H7 (cell line): ENCODE results near the gene SHH. TPM values are rescaled to one million over a fixed set of nuclear protein-coding genes. Genes with fewer than 3 reads are reported as not detected.

ENCODE experiments used
- DNase-seq: peaks from one replicate; pipeline ENCODE4 v3.0.0; 2012
- H3K27me3 ChIP-seq: 2 replicates; pipeline ENCODE4 v1.6.0; 2011; ENCODE audit warnings: mild to moderate bottlenecking, low read length; ENCODE audit not compliant: control insufficient read depth, insufficient read depth
- H3K36me3 ChIP-seq: replicated peaks from 2 replicates; pipeline ENCODE4 v1.5.1; 2011; ENCODE audit warnings: low read length; ENCODE audit not compliant: control insufficient read depth, insufficient read depth
- H3K4me3 ChIP-seq: 2 replicates; pipeline ENCODE4 v1.5.1; 2011; ENCODE audit warnings: low read depth, mild to moderate bottlenecking, control low read depth, low read length, moderate library complexity; ENCODE audit not compliant: insufficient read depth
- total RNA-seq: library from RNA; depleted of rRNA; stranded (reverse); fragments of >200 nt; shearing (Covaris generic); gene quantifications from 2 replicates; pipeline ENCODE4 v1.2.3, GENCODE V29; 2014; rRNA removed

The SHH gene
- 1.5 and 4.6 TPM in 2 replicates for total RNA-seq

- DNase-seq = peak; percentile 65
- H3K36me3 ChIP-seq = no peaks in the 10 kb centered on the region
- H3K4me3 ChIP-seq = peak within 1 kb of the TSS; percentile 42
- peaks cover 76% of the 10 kb centered on the region for H3K27me3 ChIP-seq
Measured at GRCh38 chr7:155811895-155812761, at the start of gene SHH. TSS of gene SHH (minus strand) at chr7:155812463. CDS start at chr7:155812122, 341 bp downstream.

DNA sequence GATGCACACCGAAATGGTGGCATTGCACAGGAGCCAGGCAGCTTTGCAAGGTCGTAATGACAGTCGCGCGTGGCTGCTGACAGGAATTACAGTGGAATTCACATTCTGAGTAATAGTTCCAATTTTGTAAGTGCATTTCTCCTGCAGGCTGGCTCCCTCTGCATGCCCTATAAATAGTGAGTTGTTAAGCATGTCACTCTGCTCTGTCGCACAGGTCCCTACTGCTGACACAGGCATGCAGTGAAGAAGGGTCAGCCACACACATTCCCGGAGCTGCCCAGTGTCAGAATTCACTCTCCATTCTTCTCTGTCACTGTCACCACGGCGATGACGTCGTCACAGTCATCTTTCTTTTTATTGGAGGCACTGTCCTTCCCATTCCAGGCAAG lies 49.2 kb upstream of the SHH start:
- H3K36me3 ChIP-seq = no peaks in the 10 kb centered on the region
- DNase-seq = no peak
- no peak overlapping the region for H3K4me3 ChIP-seq
- no peaks in the 10 kb centered on the region for H3K27me3 ChIP-seq

DNA sequence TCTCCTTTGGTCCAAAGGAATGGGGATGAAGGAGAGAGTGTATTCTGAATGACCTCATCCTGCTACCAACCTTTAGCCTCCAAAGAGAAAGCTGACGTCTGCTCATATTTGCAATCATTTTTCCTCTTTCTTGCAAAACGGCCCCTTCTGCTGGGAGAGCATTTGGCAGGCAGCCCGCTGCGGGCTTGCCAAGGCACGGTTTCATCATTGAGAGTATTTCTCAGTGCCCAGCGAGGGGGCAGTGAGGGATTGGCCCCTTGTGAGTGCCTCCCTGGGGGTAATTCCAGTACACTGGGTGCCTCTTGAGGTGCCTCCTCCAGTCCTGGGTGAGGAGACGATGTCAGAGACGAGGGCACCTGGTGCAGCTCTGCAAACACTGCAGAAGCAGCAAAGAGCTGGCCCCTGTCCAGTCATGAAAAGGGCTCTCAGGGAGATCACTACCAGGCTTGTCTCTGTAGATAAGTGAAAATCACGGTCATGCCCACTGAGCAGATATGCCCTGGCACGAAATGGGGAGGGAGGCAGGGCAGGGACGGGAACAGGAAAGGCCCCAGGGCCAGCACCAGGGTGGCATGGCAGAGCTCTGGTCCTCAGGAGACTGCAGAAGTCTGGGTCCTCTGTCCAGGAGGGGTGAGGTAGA lies 48.7 kb upstream of the SHH start:
- Histone ChIP-seq H3K36me3 (no peaks in the 10 kb centered on the region), H3K4me3 (no peak overlapping the region), H3K27me3 (no peaks in the 10 kb centered on the region)
- DNase-seq = no peak

GRCh38 chr7:155860461-155860839 lies 48.2 kb upstream of the SHH start:
- no peaks in the 10 kb centered on the region for H3K27me3 ChIP-seq
- H3K36me3 ChIP-seq = no peaks in the 10 kb centered on the region
- no peak for DNase-seq
- no peak overlapping the region for H3K4me3 ChIP-seq

- DNase-seq = no peak
- no peak overlapping the region for H3K4me3 ChIP-seq
- no peaks in the 10 kb centered on the region for H3K36me3 ChIP-seq
- H3K27me3 ChIP-seq = no peaks in the 10 kb centered on the region
Measured at GRCh38 chr7:155858521-155859061, 46.3 kb upstream of the SHH start.

GRCh38 chr7:155857141-155857540 lies 44.9 kb upstream of the SHH start:
- DNase-seq = no peak
- H3K27me3 ChIP-seq = no peaks in the 10 kb centered on the region
- no peaks in the 10 kb centered on the region for H3K36me3 ChIP-seq
- H3K4me3 ChIP-seq = no peak overlapping the region

DNA sequence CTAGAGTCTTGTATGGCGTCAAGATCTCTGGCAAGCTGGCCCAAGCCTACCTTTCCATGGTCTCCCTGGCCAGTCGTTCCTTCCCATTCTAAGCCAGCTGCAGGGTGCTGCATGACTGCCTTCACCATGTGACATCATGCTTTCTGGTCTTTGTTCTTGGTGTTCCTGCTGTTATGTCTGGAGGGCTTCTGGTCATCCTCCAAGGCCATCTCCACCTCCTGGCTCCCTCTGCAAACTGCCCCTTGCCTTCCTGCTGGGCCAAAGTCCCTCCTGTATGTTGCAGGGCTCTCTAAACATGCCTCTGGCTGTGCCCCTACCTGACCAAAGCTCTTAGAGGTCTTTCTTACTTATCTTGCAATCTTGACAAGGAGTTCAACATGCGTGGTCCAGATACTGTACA lies 44.4 kb upstream of the SHH start:
- Histone ChIP-seq H3K4me3 (no peak overlapping the region), H3K27me3 (no peaks in the 10 kb centered on the region), H3K36me3 (no peaks in the 10 kb centered on the region)
- no peak for DNase-seq

GRCh38 chr7:155852426-155853301 lies 40.4 kb upstream of the SHH start:
- Histone ChIP-seq H3K36me3 (no peaks in the 10 kb centered on the region), H3K27me3 (no peaks in the 10 kb centered on the region), H3K4me3 (no peak overlapping the region)
- DNase-seq = no peak

GRCh38 chr7:155851892-155852291 lies 39.6 kb upstream of the SHH start:
- no peaks in the 10 kb centered on the region for H3K36me3 ChIP-seq
- DNase-seq = no peak
- H3K4me3 ChIP-seq = no peak overlapping the region
- H3K27me3 ChIP-seq = no peaks in the 10 kb centered on the region

DNA sequence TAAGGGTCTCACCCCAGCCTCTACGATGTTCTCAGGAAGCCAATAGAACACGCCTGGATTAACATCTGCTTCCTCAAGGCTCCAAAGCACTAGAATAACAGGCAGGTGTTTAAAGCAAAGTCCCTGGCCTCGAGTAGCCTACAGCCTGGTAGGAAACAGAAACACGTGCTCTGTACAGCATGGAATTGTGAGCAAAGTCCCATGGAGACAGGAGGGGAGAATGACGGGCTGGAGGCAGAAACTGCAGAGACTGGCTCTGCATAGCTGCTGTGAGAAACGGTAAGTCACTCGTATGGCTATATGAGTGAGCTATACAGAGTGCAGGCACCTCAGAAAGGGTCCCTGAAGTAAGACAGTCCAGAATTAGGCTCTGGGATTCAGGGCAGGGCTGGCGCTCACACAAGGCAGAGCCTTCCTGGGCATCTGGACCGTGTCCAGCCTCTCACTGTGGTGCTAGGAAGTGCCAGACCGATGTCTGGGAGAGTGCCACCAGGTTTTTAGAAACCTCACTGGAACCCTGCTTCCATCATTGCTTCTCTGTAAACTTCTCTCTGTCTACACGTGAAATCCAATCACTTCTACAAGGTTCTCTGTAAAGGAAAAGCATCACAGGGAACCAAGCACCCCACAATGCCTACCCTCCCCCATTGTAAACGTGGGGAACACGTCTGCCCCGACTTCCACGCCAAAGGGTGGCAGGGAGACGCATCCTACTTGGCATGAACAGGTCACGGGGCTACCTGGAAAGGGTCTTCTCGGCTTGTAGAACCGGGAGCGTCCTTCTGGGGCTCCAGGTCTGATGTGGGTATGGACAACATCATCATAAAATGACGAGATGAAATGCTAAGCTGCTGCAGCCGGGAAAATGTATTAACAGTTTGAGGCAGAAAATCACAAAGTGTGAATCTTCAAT lies 38.8 kb upstream of the SHH start:
- Histone ChIP-seq H3K36me3 (no peaks in the 10 kb centered on the region), H3K27me3 (no peaks in the 10 kb centered on the region), H3K4me3 (no peak overlapping the region)
- no peak for DNase-seq

GRCh38 chr7:155850001-155850436 lies 37.8 kb upstream of the SHH start:
- no peaks in the 10 kb centered on the region for H3K27me3 ChIP-seq
- H3K4me3 ChIP-seq = no peak overlapping the region
- DNase-seq = no peak
- no peaks in the 10 kb centered on the region for H3K36me3 ChIP-seq

DNA sequence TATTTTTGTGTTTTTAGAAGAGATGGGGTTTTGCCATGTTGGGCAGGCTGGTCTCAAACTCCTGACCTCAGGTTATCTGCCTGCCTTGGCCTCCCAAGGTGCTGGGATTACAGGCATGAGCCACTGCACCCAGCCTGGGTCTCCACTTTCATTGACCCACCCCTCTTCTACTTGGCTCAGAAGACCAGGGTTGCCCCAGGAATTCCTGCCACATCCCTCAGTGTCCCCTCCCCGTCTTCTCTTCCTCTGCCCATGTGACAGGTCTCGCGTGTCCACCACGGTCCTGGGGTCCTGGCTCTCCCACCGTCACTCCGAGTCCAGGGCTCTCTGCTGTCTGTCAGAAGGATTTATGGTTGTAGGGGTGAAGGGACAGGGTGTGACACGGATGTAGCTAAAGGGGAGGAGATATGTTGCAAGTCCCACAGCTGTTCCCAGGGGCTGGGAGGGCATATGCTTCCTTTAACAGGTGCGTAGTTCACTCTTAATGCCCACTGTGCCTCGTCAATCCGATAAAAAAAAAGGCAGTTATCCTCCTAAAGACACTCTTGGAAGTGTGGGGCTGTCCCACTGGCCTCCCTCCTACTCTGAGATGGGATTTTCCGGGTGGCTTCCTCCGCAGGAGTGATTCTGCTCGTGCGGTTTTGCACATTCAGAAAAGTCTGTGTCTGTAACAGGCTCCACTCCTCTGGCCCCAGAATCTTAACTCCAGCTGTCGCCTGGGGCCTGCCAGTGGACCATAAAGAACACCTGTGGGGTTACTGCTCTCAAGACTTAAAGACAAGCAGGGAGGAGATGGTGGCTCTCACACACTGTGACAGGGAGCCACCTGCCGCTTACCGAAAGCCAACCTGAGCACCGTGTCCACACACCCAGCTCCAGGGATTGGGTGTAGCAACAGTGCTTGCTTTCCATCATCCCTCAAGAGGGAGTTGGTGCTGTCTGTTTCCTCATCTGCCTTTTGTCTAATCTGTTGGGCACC lies 36.7 kb upstream of the SHH start:
- no peak for DNase-seq
- Histone ChIP-seq H3K4me3 (no peak overlapping the region), H3K27me3 (no peaks in the 10 kb centered on the region), H3K36me3 (no peaks in the 10 kb centered on the region)
